GM20431 (cell line): ENCODE data around the gene CMBL.
"Not testable (repeated sequence)": the region's sequence is repeated elsewhere in the genome, so short reads cannot be mapped to it uniquely, and the experiment has no call there.

ENCODE experiments used
- in situ Hi-C: fragments of 300-500 bp; cut with MseI, MboI; formaldehyde crosslinking; loops from one replicate; pipeline ENCODE4 v1.15.0; 2020; ENCODE audit warnings: low sequenced_read_pairs; ENCODE audit not compliant: unreplicated experiment

Gene CMBL

GRCh38 chr5:10311595-10312425, 4.1 kb upstream of the CMBL start:
- in situ Hi-C loops, result no loop called here

- in situ Hi-C loops, result not testable (repeated sequence)
Measured at GRCh38 chr5:10310835-10311570, 3.3 kb upstream of the CMBL start.

- in situ Hi-C loops, result no loop called here
Measured at GRCh38 chr5:10310066-10310779, 2.5 kb upstream of the CMBL start.

- in situ Hi-C loops, result no loop called here
Measured at GRCh38 chr5:10308844-10309243, 1.1 kb upstream of the CMBL start.

GRCh38 chr5:10306806-10307205, 896 bp downstream of the CMBL start:
- in situ Hi-C loops, result no loop called here

- in situ Hi-C loops, result no loop called here
Measured at GRCh38 chr5:10306114-10306513, 1.6 kb downstream of the CMBL start.

GRCh38 chr5:10304932-10305331, 2.8 kb downstream of the CMBL start:
- in situ Hi-C loops, result no loop called here

- in situ Hi-C loops, result no loop called here
Measured at GRCh38 chr5:10303699-10304170, 4.0 kb downstream of the CMBL start.

- in situ Hi-C loops, result no loop called here
Measured at GRCh38 chr5:10303201-10303600, 4.5 kb downstream of the CMBL start.

- in situ Hi-C loops, result no loop called here
Measured at GRCh38 chr5:10301842-10302610, 5.7 kb downstream of the CMBL start.

GRCh38 chr5:10301266-10301665, 6.4 kb downstream of the CMBL start:
- in situ Hi-C loops, result no loop called here

GRCh38 chr5:10300246-10300645, 7.5 kb downstream of the CMBL start:
- in situ Hi-C loops, result no loop called here

GRCh38 chr5:10297646-10298204, 10.0 kb downstream of the CMBL start:
- in situ Hi-C loops, result loop anchor here (25.0 kb wide), 1 partner anchor 115 kb away; no protein-coding TSS in a partner anchor

GRCh38 chr5:10295619-10296326, 11.9 kb downstream of the CMBL start:
- in situ Hi-C loops, result loop anchor here (25.0 kb wide), 1 partner anchor 117 kb away; no protein-coding TSS in a partner anchor

GRCh38 chr5:10293907-10294662, 13.6 kb downstream of the CMBL start:
- in situ Hi-C loops, result loop anchor here (25.0 kb wide), 1 partner anchor 118 kb away; no protein-coding TSS in a partner anchor

- in situ Hi-C loops, result loop anchor here (25.0 kb wide), 1 partner anchor 120 kb away; no protein-coding TSS in a partner anchor
Measured at GRCh38 chr5:10291692-10292339, 15.9 kb downstream of the CMBL start.

- in situ Hi-C loops, result loop anchor here (25.0 kb wide), 1 partner anchor 122 kb away; no protein-coding TSS in a partner anchor
Measured at GRCh38 chr5:10290438-10290837, 17.3 kb downstream of the CMBL start.
